GM21390 (cell line): Measurements from ENCODE around the gene GPRIN3.
"Not testable (repeated sequence)": the region's sequence is repeated elsewhere in the genome, so short reads cannot be mapped to it uniquely, and the experiment has no call there.

Source experiments
- ATAC-seq: cut with Tn5 transposase; IDR thresholded peaks from one replicate; pipeline ENCODE4 v1.9.1; 2021; ENCODE audit not compliant: unreplicated experiment

Gene GPRIN3

DNA sequence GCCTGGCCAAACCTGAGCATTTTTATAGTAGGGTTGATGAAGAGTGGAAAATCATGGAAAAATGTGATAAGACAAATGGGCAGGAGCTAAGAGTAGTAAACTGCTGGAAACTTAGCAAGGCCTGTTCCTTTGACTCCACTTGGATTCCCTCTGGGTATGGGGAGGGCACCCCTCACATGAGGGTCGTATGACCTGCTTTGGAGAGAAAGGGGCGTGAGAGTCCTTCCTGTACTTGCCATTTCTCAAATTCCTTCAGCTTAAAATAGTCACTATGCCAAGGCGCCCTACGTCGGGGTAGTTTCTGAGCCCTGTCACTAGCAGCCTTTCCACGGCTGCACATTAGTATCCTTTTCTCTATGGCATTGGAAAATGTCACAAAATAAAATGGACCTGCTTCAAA lies 49.1 kb downstream of the GPRIN3 start:
- no peak for ATAC-seq

- ATAC-seq: no peak
Observed at GRCh38 chr4:89257376-89257775, 50.2 kb downstream of the GPRIN3 start.

- no peak for ATAC-seq
Observed at GRCh38 chr4:89256203-89256800, 51.3 kb downstream of the GPRIN3 start.

DNA sequence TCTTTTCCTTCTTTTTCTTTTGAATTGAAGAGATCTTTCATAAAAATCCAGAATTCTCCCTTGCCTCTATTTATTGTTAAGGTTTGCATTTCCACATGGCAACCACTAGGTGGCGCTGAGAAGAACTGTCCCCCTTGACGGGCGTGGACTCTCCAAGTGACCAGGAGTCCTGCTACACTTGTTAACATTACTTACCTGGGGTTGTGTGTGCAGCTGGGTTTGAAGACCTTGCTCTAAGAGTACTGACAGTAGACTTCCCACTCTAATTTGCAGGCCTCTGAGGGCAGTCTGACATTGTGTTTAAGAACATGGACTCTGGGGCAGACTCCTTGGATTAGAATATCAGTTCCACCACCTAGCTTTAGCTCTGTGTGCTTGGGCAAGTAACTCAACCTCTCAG lies 52.8 kb downstream of the GPRIN3 start:
- peak; percentile 60 for ATAC-seq

DNA sequence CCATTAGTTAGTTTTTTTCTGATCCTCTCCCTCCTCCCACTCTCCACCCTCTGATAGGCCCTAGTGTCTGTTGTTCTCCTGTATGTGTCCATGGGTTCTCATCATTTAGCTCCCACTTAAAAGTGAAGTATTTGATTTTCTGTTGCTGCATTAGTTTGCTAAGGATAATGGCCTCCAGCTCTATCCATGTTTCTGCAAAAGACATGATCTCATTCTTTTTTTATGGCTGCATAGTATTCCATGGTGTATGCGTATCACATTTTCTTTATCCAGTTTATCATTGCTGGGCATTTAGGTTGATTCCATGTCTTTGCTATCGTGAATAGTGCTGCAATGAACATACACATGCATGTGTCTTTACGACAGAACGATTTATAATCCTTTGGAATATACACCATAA lies 53.3 kb downstream of the GPRIN3 start:
- ATAC-seq: not testable (repeated sequence)

GRCh38 chr4:89253935-89254334 lies 53.7 kb downstream of the GPRIN3 start:
- ATAC-seq: no peak

GRCh38 chr4:89253311-89253710 lies 54.3 kb downstream of the GPRIN3 start:
- ATAC-seq: no peak

DNA sequence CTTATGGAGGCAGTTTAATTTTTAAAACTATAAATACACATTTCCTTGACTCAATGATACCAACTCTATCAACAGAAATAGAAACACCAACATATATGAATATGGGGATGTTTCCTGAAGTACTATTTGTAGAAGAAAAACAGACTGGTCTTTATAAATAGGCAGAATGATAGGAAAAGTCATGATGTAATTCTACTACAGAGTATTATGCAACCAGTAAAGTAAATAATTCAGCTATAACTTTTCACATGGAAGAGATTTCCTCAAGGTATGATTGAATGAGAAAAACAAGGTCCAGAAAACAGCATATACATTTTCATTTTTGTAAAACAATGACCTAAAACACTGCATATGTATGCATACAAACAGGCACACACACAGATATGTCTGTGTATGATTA lies 56.2 kb downstream of the GPRIN3 start:
- ATAC-seq: no peak

DNA sequence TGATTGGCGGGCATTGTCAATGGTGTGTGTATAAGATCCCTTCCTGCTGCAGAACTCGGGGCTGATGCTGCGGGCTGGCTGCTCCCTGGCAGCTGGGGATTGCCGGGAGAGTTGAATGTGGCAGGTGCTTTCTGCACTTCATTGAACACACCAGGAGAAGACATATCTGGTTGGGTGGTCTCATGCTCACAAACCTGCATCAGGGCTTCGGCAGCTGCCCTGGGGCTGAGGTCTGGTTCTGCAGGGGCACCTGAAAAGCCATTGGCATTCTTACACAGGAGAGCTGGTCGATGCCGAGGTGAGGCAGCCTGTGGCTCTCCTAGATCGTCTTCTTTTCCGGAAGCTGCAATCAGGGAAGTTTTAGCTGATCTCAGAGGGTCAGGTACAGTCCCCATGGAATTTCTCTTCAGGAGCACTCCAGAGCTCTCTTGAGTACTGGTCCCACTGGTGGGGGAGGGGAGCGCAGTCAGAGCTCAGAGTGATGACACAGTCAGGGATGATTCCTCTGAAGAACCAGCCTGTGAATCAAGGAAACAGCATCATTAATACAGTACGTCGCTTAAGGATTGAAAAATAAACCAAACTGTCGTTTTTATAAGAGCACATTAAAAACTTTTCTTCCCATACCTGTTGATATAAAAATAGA lies 57.8 kb downstream of the GPRIN3 start:
- ATAC-seq: no peak

- ATAC-seq: no peak
Observed at GRCh38 chr4:89249313-89249712, 58.3 kb downstream of the GPRIN3 start.

DNA sequence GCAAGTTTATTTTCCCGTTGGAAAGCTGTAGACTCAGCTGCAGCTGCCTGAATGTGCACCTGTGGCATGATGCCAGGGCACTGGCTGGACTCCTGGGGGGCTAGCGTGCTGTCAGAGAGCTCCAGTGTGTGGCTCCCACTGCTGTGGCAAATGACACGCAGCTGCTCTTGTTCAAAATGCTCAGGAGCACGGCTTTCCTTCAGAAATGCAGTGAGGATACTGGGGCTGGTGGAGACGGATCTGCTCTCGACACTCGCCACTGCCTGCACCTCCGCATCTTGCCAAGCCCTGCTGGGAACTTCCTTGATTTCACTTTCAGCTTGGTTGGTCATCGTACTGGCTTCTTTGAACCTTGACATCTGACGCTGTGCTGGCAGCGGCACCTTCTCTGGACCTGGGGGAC lies 58.7 kb downstream of the GPRIN3 start:
- no peak for ATAC-seq

DNA sequence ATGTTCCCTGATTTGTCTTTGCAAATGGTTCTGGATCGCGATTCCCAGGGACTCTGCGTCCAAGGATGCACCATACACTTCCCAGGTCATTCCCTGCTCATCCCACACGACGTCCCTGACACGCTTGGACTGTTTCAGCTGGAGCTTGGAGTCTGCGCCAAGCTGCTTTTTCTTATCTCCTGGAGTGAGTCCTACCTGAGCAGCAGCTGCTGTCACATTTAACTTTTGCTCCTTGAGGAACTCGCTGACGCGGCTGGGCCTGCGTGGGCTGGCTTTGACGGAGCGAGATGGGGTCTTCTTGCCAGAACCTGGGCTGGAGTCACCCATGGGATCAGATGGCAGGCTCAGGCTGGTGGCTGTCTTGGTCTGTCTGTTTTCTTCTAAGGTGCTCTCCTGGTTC lies 59.6 kb downstream of the GPRIN3 start:
- ATAC-seq: no peak

- ATAC-seq: no peak
Observed at GRCh38 chr4:89245459-89245858, 62.1 kb downstream of the GPRIN3 start.

- ATAC-seq: no peak
Observed at GRCh38 chr4:89243733-89244252, 63.8 kb downstream of the GPRIN3 start.

- no peak for ATAC-seq
Observed at GRCh38 chr4:89242864-89243732, 64.5 kb downstream of the GPRIN3 start.

GRCh38 chr4:89242216-89242615 lies 65.4 kb downstream of the GPRIN3 start:
- no peak for ATAC-seq

- no peak for ATAC-seq
Observed at GRCh38 chr4:89230271-89230670, 77.3 kb downstream of the GPRIN3 start.

DNA sequence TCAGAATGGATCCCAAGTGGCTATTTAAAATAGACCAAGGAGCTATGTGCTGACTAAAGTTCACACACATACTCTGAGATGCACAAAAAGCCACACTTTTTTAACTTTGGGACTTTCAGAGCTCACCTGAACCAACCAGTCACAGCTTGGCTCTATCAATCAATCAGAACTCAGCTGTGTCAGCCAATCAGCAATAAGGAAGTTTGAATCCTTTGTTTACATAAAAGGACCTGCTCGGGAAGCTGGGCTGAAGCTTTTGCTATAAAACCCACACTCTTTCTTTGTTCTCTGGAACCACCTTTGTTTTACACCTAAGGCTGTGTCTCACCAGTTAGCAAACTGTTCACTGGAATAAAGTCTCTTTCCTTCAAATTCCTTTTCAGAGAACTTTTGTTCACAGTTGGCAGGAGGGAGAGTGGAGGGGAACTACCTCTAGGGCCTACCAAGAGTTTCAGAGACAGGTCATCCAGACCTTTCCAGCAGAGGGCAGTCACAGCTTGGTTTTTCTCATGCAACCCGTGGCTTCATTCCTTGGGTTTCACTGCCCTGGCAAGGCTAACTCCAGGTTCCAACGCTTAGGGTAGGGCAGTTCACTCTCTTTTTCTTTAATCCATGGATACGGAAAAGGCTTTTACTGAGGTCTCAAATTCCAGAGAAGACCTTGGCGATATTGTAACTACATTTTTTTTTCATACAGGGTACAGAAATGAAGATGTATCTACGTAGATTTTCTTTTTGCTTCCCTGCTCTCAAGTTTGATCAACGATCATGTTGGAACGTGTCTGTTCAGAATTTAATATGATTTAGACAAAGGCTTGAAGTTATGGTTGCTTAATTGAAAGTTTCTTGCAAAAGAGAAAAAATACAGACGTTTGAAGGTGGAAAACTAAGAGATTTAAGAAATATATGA lies 80.7 kb downstream of the GPRIN3 start:
- ATAC-seq: no peak

DNA sequence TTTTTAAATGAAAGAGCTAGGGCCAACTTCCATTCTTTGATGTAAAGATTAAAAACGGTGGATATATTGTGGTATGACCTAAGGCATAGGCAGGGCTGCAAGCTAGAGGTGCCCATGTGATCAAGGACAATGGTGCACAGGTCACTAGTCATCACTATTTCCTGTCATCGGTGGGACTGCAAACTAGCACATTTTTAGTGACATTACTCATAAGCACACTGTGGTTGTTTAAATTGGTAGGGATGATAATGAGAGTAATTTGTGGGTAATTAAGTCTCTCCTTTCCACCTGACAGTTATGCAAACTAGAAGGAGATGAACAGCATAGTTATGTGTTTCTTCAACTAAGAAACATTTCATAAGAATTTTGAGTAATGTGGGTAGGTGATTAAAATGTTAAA lies 85.4 kb downstream of the GPRIN3 start:
- peak; percentile 62 for ATAC-seq

DNA sequence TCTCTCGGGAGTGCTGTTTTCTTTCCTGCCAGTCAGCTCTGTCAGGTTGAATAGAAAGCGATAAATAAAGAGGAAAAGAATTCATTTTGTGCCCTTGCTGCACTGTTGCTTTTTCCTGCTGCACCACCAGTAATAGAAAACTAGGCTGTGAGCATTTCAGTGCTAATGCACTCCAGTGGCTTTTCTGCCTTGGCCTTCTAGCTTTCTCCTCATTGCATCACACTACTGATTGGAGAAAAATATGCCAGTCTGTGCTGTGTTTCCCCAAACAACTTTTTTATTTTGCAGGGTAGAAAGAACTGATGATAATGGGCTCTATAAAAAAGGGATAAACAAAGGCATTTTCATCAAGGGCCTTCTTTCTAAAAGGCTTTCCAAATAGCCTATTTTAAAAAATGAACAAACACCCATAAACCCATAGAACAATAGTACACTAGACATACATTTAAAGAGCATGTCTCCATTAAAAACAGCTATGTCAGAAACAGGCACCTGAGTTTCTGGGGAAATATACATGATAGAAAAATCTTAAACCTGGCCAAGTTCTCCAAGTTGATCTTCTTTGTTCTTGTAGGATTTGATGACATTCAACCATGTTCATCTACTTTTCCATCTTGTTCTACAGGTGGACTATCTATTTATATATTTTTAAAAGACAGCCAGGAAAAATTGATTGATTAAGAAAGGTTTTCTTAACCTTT lies 86.3 kb downstream of the GPRIN3 start:
- no peak for ATAC-seq
